GM12878 (cell line): Measurements from ENCODE around the gene NOP14. TPM values are rescaled to one million over a fixed set of nuclear protein-coding genes. Genes with fewer than 3 reads are reported as not detected.

Experiments used
- BACH1 ChIP-seq: fragments of 450-650 bp; IDR thresholded peaks from 2 replicates; pipeline ENCODE4 v1.6.1; 2017; ENCODE audit warnings: mild to moderate bottlenecking, borderline replicate concordance
- BMI1 ChIP-seq: fragments of 450-650 bp; IDR thresholded peaks from 2 replicates; pipeline ENCODE4 v1.6.1; 2016; ENCODE audit warnings: mild to moderate bottlenecking, moderate library complexity, borderline replicate concordance
- CBFB ChIP-seq: IDR thresholded peaks from 2 replicates; pipeline ENCODE4 v1.6.1; 2016; ENCODE audit warnings: antibody characterized with exemption, low read depth
- CREB1 ChIP-seq: IDR thresholded peaks from 2 replicates; pipeline ENCODE4 v1.6.1; 2012; ENCODE audit warnings: low read depth, mild to moderate bottlenecking, inconsistent platforms
- E2F4 ChIP-seq: IDR thresholded peaks from 2 replicates; pipeline ENCODE4 v1.6.1; 2012; ENCODE audit warnings: low read depth, low read length, improper control_type of control experiment
- FOS ChIP-seq: IDR thresholded peaks from 3 replicates; pipeline ENCODE4 v1.6.1; 2011; ENCODE audit warnings: borderline replicate concordance; ENCODE audit not compliant: insufficient read length; ENCODE audit errors: extremely low read depth
- LARP7 ChIP-seq: fragments of 450-650 bp; IDR thresholded peaks from 2 replicates; pipeline ENCODE4 v1.6.1; 2017; ENCODE audit warnings: mild to moderate bottlenecking
- NBN ChIP-seq: fragments of 450-650 bp; IDR thresholded peaks from 2 replicates; pipeline ENCODE4 v1.6.1; 2016
- NFIC ChIP-seq: IDR thresholded peaks from 2 replicates; pipeline ENCODE4 v1.6.1; 2012; ENCODE audit warnings: low read depth, mild to moderate bottlenecking, inconsistent platforms, low read length, moderate library complexity
- NFYB ChIP-seq: IDR thresholded peaks from 2 replicates; pipeline ENCODE4 v1.6.1; 2011; ENCODE audit warnings: low read depth, mild to moderate bottlenecking, low read length, improper control_type of control experiment, moderate library complexity; ENCODE audit not compliant: insufficient read depth
- NKRF ChIP-seq: fragments of 450-650 bp; conservative IDR thresholded peaks from 2 replicates; pipeline ENCODE4 v1.6.1; 2017; ENCODE audit warnings: mild to moderate bottlenecking, moderate library complexity
- NRF1 ChIP-seq: conservative IDR thresholded peaks from 2 replicates; pipeline ENCODE4 v1.6.1; 2011; ENCODE audit warnings: mild to moderate bottlenecking, low read depth, low read length, improper control_type of control experiment
- PML ChIP-seq: IDR thresholded peaks from 2 replicates; pipeline ENCODE4 v1.6.1; 2012; ENCODE audit warnings: low read length, inconsistent platforms
- POLR2AphosphoS2 ChIP-seq: IDR thresholded peaks from 2 replicates; pipeline ENCODE4 v1.6.1; 2011; ENCODE audit warnings: low read depth, mild to moderate bottlenecking, low read length, improper control_type of control experiment, moderate library complexity
- RFX5 ChIP-seq: IDR thresholded peaks from 2 replicates; pipeline ENCODE4 v1.6.1; 2011; ENCODE audit warnings: low read depth, low read length, improper control_type of control experiment
- TCF7 ChIP-seq: IDR thresholded peaks from 2 replicates; pipeline ENCODE4 v1.6.1; 2014; ENCODE audit warnings: antibody characterized with exemption, borderline replicate concordance
- ZBED1 ChIP-seq: IDR thresholded peaks from 2 replicates; pipeline ENCODE4 v1.6.1; 2016; ENCODE audit warnings: borderline replicate concordance
- ZNF207 ChIP-seq: fragments of 450-650 bp; IDR thresholded peaks from 2 replicates; pipeline ENCODE4 v1.6.1; 2014; ENCODE audit warnings: antibody characterized with exemption, mild to moderate bottlenecking, borderline replicate concordance
- ZNF592 ChIP-seq: fragments of 450-650 bp; IDR thresholded peaks from 2 replicates; pipeline ENCODE4 v1.6.1; 2017; ENCODE audit warnings: mild to moderate bottlenecking, moderate library complexity
- ZNF687 ChIP-seq: fragments of 450-650 bp; IDR thresholded peaks from 2 replicates; pipeline ENCODE4 v1.6.1; 2017; ENCODE audit warnings: mild to moderate bottlenecking, moderate library complexity
- polyA plus RNA-seq, 11 experiments: library from polyadenylated mRNA; depleted of rRNA in 4 of 11; unstranded in 6 of 11; stranded (reverse) in 5 of 11; fragments of >200 nt; fragmentation: Nextera tagmentation in 4 of 11; fragmentation: Illumina TruSeq in 1 of 11; extraction: Ambion mirVana in 4 of 11; extraction: Trizol in 1 of 11; gene quantifications; 1 replicate in 1 of 11; 2 replicates in 10 of 11; pipeline versions ENCODE4 v1.2.1 to v1.2.3, GENCODE V29; 2011 to 2016; ENCODE audit warnings: inconsistent platforms in 2 of 11, missing spikeins in 2 of 11, low read depth in 1 of 11
- total RNA-seq, 4 experiments: library from RNA; depleted of rRNA in 3 of 4; stranded (reverse); fragments of >200 nt in 3 of 4; fragmentation: Illumina TruSeq in 1 of 4; extraction: Trizol in 1 of 4; gene quantifications; 2 replicates each; pipeline versions ENCODE4 v1.2.1 to v1.2.3, GENCODE V29; 2013 to 2021

NOP14 gene
- total and polyA plus RNA-seq, 10 of the 15 experiments (the other 5 are each of a cell fraction or from before 2014, with no cell fraction given): 13.8 to 80.6 (median 49.7) TPM

- TF ChIP-seq ZNF687: peak; percentile 70
- no peak for TF ChIP-seq ZNF592
- TF ChIP-seq NFYB: no peak
- peak; percentile 84 for TF ChIP-seq NBN
- no peak for TF ChIP-seq E2F4
- TF ChIP-seq ZNF207: no peak
- TF ChIP-seq POLR2AphosphoS2: peak; percentile 58
- TF ChIP-seq ZBED1: no peak
- no peak for TF ChIP-seq CBFB
- no peak for TF ChIP-seq RFX5
- no peak for TF ChIP-seq NKRF
- no peak for TF ChIP-seq NRF1
- no peak for TF ChIP-seq CREB1
- no peak for TF ChIP-seq TCF7
- no peak; the same call in 1 of the 2 replicates for TF ChIP-seq LARP7
- TF ChIP-seq NFIC: no peak
- TF ChIP-seq PML: no peak
- peak; percentile 73; the same call in 1 of the 2 replicates for TF ChIP-seq BACH1
- no peak for TF ChIP-seq BMI1
- no peak for TF ChIP-seq FOS
Observed at GRCh38 chr4:2931512-2932301, 31.5 kb downstream of the NOP14 start (continued).
